GM12801 (cell line): ENCODE measurements around the gene IBTK.

Experiments
- CTCF ChIP-seq: IDR thresholded peaks from one replicate; pipeline ENCODE4 v1.5.1; 2011; ENCODE audit warnings: control low read depth; ENCODE audit not compliant: insufficient read length; ENCODE audit errors: extremely low read depth

Gene IBTK

GRCh38 chr6:82144007-82144851 lies 103.3 kb downstream of the IBTK start:
- TF ChIP-seq CTCF: no peak

- no peak for TF ChIP-seq CTCF
These were observed 104.5 kb downstream of the IBTK start for GRCh38 chr6:82143041-82143481.

GRCh38 chr6:82142524-82142923 lies 105.0 kb downstream of the IBTK start:
- TF ChIP-seq CTCF: no peak

- TF ChIP-seq CTCF: no peak
These were observed 109.3 kb downstream of the IBTK start for GRCh38 chr6:82138075-82138791.

GRCh38 chr6:82131441-82131840 lies 116.1 kb downstream of the IBTK start:
- no peak for TF ChIP-seq CTCF

GRCh38 chr6:82129797-82130196 lies 117.7 kb downstream of the IBTK start:
- TF ChIP-seq CTCF: no peak

GRCh38 chr6:82123632-82124031 lies 123.9 kb downstream of the IBTK start:
- no peak for TF ChIP-seq CTCF
